Hematopoietic multipotent progenitor cell treated with erythropoietin and hydrocortisone succinate and interleukin-3 and kit ligand, for 17 days (in vitro differentiated cells): ENCODE results near the gene KCNIP3.

Source experiments
- DNase-seq: peaks from one replicate; pipeline ENCODE4 v3.0.0-alpha.2; 2015; ENCODE audit warnings: low spot score

KCNIP3 gene

GRCh38 chr2:95314964-95315611, 17.9 kb downstream of the KCNIP3 start:
- DNase-seq: no peak

DNA sequence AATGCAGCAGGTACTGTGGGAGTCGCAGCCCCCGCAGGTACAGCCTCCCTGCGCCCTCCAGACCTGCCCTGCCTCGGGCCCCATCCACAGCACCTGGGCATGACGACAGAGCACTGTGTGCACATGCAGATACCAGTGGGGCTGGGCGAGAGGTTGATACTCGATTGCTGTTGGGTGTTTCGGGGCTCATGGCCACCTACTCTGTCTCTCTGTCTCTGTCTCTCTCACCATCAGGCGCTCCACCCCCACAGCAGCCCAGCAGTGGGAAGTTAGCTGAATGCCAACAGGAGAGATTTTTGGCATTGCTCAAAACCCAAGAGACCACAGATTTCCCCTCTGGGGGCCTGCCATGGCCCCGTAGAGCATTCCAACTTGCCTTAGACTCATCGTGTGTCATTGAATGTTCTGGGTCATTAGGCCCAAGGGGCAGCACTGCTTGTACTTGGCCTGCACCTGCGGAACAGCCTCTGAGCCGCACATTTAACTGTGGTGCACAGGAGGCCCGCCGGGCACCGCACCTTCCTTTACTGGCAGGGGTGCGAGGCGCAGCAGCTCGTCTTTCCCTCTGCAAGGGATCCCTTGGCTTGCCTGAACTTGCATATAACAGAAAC, 18.8 kb downstream of the KCNIP3 start:
- no peak for DNase-seq

DNA sequence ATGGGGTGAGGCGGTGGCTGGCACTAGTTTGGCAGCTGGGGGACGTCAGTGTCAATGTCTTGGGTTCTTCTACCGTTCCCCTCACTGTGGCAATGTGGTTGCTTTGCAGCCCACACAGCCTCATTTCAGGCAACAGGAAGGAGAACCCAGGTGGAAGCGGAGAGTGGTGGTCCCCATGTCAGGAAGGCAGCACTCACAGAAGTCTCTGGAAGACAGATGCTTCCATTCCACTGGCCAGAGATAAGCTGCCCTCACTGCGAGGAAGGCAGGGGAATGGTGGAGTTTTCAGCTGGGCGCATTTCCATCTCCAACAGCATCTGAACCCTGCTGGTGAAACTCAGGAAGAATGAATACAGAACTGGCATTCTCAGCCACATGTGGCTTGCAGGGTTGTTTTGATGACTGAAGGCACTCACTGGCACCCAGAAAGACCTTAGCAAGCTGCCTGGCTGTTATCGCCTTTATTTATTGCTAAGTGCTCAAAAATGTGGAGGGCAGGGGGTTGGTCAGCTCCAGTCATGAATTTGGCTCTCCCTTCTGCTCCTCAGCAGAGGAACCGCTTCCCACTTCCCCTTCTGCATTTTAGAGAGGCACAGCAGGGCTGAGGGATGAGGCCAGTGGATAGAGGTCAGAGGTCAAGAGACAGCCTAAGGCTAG, 19.4 kb downstream of the KCNIP3 start:
- no peak for DNase-seq

DNA sequence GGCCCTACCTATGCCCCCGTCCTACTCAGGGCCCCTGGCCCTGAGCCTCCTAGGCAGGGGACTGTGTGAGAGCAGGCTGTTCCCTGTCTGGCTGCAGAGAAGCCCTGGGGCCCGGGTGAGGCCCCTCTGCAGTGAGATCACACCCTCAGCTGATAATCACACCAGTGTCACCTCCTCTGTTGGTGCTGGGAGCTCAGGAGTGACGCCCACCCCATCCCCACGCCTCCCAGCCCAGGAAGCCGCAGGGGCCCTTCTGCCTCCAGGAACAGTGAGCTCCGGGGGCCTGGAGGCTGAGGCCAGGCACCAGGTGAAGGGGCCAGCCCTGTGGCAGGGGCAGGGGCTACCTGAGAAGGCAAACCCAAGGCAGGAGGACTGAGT, 20.0 kb downstream of the KCNIP3 start:
- DNase-seq: no peak

- DNase-seq: no peak
These were observed 20.7 kb downstream of the KCNIP3 start for GRCh38 chr2:95317665-95318425.

- DNase-seq: no peak
These were observed 21.5 kb downstream of the KCNIP3 start for GRCh38 chr2:95318431-95319220.

DNA sequence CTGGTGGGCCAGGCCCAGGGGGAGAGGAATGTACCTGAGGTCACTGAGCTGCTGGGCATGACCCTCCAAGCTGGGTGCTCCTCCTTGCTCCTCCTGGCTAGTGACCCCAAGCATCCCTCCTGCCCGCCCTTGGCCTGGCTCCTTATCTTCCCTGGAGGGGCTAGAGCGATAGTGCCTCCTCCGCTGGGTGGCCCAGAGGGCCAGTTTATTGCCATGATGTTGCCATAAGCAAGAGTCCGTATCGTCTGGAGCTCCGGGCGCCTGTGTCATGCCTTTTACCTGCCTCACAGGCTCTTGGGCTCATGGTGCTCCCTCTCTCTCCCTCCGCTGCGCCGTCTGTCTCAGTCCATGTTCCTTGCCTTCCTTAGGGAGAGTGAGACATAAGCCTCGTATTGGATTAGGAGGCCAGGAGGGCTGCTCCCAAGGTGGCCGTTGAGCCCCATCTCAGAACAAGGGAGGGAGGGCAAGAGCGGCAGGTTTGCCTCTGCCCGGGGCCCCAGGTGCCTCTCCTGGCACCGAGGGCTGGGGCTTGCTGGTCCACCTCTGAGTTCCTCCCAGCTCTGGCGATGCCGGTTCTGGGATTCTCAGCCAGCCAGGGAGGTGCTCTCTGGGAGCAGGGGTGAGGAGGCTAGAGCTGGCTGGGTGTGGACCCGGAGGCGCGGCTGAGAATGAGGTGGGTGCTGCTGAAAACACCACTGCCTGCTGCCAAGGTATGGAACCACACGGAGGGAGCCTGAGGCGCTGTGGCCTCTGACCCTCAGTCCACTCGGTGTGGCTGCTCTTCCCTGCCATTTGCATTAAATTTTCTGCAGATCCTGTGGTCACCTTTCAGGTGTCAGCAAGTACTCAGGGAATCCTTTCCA, 22.6 kb downstream of the KCNIP3 start:
- DNase-seq: no peak

DNA sequence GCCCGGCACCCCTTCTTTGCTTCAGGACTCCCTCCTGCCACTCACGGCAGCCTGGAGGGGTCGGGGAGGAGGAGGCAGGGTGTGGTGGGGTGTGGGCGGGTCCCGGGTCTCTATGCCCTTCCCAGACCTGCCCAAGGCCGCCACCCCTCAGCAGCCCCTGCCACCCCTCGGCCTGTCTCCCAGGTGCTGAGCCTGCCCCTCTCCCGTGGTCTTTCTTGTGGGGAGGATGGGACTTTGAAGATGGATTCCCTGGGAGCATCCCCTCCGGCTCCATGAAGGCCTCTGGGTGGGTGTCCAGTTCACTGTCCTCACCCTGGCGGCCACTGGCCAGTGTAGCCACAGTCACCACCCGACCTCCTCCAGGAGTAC, 23.2 kb downstream of the KCNIP3 start:
- no peak for DNase-seq

DNA sequence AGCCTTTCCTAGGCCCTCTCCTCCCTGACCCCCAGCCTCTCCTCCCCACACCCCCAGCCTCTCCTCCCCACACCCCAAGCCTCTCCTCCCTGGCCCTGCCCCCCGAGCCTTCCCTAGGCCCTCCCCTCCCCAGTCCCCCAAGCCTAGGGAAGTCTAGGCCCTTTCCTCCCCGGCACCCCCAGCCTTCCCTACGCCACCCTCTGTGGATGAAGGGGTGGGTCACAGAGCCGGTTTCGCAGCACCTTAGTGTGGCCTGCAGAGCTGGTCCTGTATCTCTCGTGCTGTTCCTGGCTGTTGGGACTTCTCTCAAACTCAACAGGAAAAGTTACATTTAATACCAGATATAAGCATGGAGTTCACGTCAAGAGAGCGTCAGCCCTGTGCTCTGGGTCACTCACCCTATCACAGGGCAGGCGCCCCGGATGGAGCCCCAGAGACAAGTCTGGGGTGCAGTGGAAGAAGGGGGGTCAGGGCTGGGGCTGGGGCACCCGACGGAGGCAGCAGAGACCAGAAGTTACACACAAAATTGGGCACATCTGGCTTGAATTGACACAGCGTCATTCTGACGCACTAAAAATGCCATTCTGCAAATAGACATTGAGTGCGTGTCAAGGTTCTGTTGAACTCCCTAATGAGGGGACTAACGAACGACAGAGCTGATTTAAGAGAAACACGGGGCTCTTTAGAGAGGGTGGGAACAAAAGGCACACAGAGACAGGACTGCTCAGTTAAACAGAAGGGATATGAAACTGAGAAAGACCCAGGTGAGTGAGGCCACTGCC, 24.0 kb downstream of the KCNIP3 start:
- DNase-seq: no peak

DNA sequence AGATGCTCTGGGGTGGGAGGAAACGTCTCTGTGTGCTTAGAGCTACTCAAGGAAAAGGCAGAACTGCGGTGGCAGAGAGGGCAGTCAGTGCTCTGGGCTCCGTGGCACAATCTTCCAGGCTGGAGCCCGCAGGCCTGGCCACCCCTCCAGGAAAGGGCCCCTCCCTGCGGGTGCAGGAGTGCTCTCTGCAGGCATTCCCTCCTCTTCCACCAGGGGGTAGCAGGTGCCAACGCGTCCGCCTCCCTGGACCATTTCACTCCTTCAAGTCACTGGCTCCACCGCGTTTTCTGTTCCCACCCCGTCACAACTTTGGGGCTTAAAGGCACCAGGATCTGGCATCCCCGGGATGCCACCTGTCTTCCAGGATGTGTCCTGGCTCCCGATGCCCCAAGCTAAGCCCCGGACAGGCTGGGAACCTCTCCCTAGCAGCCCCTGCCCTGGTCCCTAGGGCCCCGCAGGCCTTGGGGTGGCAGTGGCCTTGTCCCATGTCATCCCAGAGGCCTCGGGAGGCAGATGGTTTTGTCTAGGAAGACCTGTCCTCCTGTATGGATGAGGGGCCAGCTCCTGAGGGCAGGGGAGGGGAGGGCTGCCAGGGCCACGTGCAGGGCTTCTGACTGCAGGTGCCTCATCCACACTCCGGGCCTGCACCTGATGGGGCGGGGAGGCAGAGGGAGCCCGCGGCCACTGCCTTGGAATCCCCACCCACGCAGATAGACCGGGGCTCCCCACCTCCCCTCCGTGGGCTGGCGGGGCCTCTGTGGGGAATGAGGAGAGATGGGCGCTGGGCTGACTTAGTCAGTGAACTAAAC, 26.4 kb downstream of the KCNIP3 start:
- DNase-seq: no peak

DNA sequence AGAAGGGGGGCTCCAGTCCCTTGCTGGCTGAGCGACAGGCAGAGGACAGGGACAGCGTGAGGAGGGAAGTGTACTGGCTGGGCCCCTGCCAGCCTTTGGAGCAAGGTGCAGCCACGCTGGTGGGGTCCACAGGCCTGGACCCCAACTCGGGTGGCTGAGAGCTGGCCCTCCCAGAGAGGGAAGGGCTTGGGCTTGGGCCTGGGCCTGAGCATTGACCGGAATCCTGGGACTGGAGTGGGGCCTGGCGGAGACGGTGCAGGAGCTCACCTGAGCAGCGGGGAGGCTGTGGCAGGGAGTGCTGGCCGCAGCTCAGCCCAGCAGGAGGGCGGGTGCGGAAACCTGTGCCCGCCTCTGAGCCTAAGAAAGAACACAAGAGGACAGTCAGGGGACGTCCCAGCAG, 27.9 kb downstream of the KCNIP3 start:
- DNase-seq: no peak

DNA sequence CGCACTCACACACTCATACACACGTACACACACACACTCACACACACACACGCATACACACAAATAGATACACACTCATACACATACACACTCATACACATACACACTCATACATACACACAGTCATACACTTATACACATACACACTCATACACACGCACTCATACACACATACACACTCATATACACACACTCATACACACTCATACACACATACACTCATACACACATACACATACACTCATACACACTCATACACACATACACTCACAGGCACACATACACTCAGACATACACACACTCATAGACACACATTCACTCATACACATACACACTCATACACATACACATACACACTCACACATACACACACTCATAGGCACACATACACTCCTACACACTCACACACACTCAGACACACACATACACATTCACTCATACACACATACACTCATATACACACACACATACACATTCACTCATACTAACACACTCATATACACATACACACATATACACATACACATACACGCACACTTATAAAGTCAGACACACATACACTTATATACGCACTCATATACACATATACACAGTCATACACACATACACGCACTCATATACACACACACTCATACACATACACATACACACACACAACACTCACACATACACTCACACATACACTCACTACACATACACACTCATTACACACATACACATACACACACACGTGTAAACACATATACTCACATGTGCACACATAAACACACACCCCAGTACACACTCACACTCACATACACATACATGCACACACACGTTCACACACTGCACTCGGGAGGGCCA, 28.7 kb downstream of the KCNIP3 start:
- DNase-seq: no peak

DNA sequence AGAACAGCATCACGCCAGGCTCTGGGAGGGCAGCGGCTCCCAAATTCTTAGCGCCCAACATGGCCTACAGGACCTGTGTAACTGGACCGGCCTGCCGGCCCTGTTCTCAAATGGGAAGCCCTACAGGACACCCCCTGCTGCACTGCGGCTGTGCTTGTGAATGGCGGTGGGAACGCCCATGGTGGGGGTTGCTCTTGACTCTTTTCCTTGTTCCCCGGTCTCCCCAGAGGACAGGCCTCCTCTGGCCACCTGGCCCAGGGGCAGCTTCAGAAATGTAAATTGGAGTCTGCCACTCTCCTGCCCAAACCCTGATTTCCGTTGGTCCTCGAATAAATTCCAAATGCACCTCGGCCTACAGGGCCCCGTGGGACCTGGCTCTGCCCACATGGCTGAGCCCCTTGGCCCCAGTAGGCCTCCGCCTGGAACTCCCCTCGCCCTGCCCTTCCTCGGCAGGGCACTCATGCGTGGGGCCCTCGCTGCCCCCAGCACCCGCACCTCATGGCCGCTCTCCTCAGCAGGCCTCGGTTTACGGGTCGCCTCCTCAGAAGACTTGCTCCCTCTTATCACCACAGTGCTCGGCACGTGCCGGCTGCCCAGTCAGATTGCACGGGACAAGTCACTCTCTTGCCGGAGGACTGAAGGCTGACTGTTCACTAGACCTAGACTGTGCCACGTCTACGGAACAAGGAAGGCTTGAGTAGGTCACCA, 29.4 kb downstream of the KCNIP3 start:
- no peak for DNase-seq

DNA sequence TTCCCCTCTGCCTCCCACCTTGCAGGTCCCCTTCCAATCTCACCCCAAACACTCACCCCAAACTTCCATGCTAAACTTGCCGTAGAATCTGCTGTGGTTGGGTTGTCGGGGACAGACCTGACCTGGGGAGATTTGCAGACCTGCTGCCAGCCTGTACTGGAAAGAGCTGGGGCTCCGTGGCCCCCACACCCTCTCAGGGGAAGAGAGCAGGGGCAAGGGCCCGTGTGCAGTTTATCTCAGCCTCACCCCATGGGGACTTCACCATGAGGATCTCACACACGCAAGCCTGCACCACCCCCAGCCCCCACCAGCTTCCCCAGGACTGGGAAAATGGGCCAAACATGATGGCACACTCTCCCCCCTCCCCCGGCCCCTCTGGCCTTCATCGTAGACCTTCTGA, 30.7 kb downstream of the KCNIP3 start:
- DNase-seq: no peak

DNA sequence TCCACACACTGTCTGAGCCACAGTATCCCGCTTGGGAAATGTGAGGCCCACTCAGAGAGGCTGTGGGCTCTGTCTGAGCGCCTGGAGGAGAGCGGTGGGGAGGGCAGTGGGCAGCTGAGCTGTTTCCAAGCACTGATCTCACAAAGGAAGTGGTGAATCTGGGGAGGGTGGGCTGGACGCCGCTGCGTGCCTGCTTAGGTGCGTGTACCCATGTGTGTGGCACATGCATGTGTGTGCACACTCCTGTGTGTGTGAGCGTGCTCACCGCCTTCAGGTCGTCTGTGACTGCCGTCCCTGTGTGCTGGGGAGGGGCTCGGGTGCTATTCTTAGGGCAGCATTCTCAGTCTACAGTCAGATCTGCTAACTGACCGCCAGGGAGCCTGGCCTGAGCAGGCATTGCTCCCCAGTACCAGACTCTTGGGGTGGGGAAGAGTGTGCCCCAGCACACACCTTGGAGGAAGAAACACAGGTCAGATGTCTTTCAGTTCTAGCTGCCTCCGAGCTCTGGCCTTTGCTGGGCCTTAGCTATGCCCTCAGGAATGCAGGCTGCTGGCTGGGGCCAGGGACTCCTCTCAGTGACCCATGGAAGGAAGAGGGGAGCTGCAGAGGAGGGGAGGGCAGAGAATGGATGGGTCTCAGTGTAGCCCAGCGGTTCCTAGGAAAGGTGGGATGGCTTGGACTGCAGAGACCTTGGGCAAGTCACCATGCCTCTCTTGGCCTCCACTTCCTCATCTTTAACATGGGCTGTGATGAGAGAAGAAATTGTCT, 31.4 kb downstream of the KCNIP3 start:
- no peak for DNase-seq

DNA sequence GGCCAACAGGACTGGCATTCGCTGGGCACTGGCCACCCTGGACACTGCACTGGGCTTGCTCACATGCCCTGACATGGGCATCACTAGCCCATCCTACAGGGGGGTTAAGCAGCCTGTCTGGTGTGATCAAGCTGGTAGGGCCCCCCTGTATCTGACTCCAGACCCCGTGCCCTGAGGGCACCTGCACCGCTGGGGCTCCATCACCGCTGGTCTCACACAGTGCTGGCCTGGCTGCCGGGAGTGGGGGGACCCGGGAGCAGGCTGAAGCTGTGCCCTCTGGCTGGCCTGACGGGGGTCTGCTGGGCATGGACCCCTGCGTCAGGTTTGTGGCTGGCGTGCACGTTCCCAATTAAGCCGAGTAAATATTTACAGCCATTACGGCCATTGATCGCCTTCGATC, 32.3 kb downstream of the KCNIP3 start:
- DNase-seq: no peak
